ENCODE data around the gene BDKRB1. TPM values are rescaled to one million over a fixed set of nuclear protein-coding genes. Genes with fewer than 3 reads are reported as not detected.

Gene BDKRB1
- total and polyA plus RNA-seq, 9 of the 15 experiments (the other 6 are each of a cell fraction or from before 2014, with no cell fraction given), result 0.06 to 0.23 (median 0.09) TPM; not detected in 1

DNA sequence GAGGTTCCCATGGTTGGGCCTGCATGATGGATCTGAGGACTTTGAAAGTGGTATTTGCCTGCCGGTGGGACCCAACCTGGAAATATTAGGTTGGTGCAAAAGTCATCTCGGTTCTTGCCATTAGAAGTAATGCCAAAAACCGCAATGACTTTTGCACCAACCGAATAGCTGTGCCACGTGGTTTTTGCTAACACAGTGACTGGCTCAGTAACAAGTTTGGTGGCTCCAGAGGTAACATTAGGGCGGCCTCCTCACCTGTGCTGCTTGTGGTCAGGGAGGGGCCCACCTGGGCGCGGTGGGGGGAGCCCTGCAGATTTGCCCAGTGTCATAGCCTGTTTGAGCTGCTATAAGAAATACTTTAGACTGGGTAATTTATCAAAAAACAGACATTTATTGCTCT lies 49.5 kb upstream of the BDKRB1 start (continued):
- TF ChIP-seq, protein P1, sequence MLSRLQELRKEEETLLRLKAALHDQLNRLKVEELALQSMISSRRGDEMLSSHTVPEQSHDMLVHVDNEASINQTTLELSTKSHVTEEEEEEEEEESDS (CRISPR knock-in tag; IDR thresholded peaks at IDR 0.05), result no peak
- no peak for TF ChIP-seq TEAD1 (CRISPR knock-in tag; IDR thresholded peaks at IDR 0.05)
- TF ChIP-seq TRIM28 (IDR thresholded peaks at IDR 0.05), result no peak
- no peak for TF ChIP-seq NFRKB (IDR thresholded peaks at IDR 0.05; ENCODE audit: low read depth)
- TF ChIP-seq, protein P2, sequence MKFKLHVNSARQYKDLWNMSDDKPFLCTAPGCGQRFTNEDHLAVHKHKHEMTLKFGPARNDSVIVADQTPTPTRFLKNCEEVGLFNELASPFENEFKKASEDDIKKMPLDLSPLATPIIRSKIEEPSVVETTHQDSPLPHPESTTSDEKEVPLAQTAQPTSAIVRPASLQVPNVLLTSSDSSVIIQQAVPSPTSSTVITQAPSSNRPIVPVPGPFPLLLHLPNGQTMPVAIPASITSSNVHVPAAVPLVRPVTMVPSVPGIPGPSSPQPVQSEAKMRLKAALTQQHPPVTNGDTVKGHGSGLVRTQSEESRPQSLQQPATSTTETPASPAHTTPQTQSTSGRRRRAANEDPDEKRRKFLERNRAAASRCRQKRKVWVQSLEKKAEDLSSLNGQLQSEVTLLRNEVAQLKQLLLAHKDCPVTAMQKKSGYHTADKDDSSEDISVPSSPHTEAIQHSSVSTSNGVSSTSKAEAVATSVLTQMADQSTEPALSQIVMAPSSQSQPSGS (CRISPR knock-in tag; IDR thresholded peaks at IDR 0.05), result no peak

DNA sequence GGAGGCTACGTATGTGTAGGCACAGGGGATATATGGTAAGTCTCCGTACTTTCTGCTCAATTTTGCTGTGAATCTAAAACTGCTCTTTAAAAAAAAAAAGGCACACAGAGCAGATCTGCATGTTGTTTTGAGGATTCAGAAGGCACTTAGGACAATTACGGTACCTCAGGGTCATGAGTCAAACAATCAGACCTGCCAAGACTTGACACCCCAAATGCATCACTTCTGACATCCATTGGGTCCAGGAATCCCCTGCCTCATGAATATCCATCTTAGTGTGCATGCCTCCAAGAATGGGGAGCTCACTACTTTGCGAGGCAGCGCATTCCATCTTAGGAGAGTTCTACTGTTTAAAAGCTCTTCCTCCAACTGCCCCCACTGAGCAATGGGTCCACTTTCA lies 48.3 kb upstream of the BDKRB1 start:
- BruUV-seq (replicated peaks), result no TSS peak
- intact Hi-C loops (cut with micrococcal nuclease), result no loop called here
- ChIA-PET CTCF (ENCODE audit: low intra/inter-chr PET ratio) (no interaction called here), POLR2A (no interaction called here)
- Histone ChIP-seq H3K4me2 (ENCODE audit: insufficient read depth, low read length) (no peak overlapping the region), H3K9me3 (replicated peaks; ENCODE audit: control insufficient read depth, insufficient read depth, low read depth, low read length) (no peaks in the 10 kb centered on the region), H3K79me2 (ENCODE audit: control insufficient read depth, insufficient read depth, low read length) (no peaks in the 10 kb centered on the region), H4K20me1 (replicated peaks; ENCODE audit: control insufficient read depth, insufficient read depth, low read length) (no peaks in the 10 kb centered on the region; the same call in 1 of the 2 replicates), H3K36me3 (ENCODE audit: control insufficient read depth, insufficient read depth, low read length) (no peaks in the 10 kb centered on the region), H3K27me3 (ENCODE audit: control insufficient read depth in 2 of 2, insufficient read depth in 2 of 2, low read length in 2 of 2) (peaks cover 5 to 48% of the 10 kb centered on the region in 2 experiments), H3K9ac (ENCODE audit: insufficient read depth in 1 of 2, low read depth in 2 of 2, low read length in 2 of 2) (no peak overlapping the region), H3K9me1 (ENCODE audit: control insufficient read depth, insufficient read depth, low read length) (no peaks in the 10 kb centered on the region), H3K4me3 (no peak overlapping the region), H3K4me1 (replicated peaks in 1 of 2; ENCODE audit: control insufficient read depth in 2 of 2, insufficient read depth in 2 of 2, low read length in 2 of 2) (peaks cover 0 to 6% of the 10 kb centered on the region in 2 experiments; a peak in 1 of 5 replicates), H3K27ac (ENCODE audit: extremely low read depth, low read depth, low read length) (no peak overlapping the region), H2AFZ (ENCODE audit: low read depth, low read length) (no peak overlapping the region)
- in situ Hi-C loops (cut with MboI), result no loop called here
- FAIRE-seq (no peak), DNase-seq (ENCODE audit: extremely low read depth in 1 of 4, low spot score in 3 of 4) (no peak), ATAC-seq (no peak)
- TF ChIP-seq STAG1 (CRISPR knock-in tag; IDR thresholded peaks at IDR 0.05; ENCODE audit: borderline replicate concordance) (no peak), ZNF217 (CRISPR knock-in tag; IDR thresholded peaks at IDR 0.05) (no peak), ZNF316 (IDR thresholded peaks at IDR 0.05) (no peak), EP300 (IDR thresholded peaks at IDR 0.05; ENCODE audit: low read length) (no peak), ZNF347 (CRISPR knock-in tag; IDR thresholded peaks at IDR 0.05; ENCODE audit: low read depth) (no peak), FOSL1 (tag; conservative IDR thresholded peaks at IDR 0.05) (no peak)
- TF ChIP-seq, protein P3, sequence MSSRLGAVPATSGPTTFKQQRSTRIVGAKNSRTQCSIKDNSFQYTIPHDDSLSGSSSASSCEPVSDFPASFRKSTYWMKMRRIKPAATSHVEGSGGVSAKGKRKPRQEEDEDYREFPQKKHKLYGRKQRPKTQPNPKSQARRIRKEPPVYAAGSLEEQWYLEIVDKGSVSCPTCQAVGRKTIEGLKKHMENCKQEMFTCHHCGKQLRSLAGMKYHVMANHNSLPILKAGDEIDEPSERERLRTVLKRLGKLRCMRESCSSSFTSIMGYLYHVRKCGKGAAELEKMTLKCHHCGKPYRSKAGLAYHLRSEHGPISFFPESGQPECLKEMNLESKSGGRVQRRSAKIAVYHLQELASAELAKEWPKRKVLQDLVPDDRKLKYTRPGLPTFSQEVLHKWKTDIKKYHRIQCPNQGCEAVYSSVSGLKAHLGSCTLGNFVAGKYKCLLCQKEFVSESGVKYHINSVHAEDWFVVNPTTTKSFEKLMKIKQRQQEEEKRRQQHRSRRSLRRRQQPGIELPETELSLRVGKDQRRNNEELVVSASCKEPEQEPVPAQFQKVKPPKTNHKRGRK (tag; IDR thresholded peaks at IDR 0.05), result no peak
- TF ChIP-seq, protein P4, sequence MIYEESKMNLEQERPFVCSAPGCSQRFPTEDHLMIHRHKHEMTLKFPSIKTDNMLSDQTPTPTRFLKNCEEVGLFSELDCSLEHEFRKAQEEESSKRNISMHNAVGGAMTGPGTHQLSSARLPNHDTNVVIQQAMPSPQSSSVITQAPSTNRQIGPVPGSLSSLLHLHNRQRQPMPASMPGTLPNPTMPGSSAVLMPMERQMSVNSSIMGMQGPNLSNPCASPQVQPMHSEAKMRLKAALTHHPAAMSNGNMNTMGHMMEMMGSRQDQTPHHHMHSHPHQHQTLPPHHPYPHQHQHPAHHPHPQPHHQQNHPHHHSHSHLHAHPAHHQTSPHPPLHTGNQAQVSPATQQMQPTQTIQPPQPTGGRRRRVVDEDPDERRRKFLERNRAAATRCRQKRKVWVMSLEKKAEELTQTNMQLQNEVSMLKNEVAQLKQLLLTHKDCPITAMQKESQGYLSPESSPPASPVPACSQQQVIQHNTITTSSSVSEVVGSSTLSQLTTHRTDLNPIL (CRISPR knock-in tag; IDR thresholded peaks at IDR 0.05), result no peak
- WGBS (ENCODE audit: insufficient coverage, low coverage, missing lambda C conversion rate), result 2% methylated on average over 5 of the region's 5 CpGs
